ENCODE measurements around the gene PCGF1. TPM values are rescaled to one million over a fixed set of nuclear protein-coding genes. Genes with fewer than 3 reads are reported as not detected.

The PCGF1 gene
- total and polyA plus RNA-seq, 2 experiments from 2014 or later, result 24.1 to 24.8 TPM

DNA sequence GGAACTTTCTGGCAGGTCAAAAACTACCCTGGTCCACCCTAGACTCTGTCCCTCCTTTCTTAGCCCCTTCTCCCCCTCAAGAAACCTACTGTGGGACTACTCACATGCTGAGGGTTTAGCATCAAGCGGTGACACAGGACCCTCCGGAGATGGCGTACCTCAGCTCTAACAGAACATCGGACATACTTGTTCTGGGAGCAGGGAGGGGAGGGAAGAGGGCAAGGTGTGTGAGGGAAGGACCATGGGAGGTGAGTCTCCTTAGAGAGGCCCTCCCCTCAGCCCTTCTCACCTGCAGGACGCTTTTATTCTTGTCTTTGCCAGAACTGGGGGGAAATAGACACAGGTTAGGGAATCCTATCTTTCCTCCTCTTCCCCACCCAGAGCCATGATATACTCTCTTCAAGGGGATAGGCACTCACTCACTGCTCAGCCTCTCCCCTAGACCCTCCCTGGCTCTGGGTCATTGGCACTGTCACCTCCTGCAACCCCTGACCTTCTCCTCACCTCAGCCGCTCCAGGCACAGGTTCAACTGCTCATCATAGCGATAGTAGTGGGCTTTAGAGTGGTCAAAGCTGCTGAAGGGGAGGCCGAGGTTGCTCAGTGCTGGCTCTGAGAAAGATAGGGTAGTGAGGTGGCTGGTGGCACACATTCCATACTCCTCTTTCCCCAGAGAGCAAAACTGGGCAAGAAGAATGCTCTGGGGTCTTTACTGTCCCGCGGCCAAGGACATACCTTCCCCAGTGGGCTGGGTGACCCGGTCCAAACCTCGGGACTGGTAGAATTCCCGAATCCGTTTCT lies 1.8 kb downstream of the PCGF1 start:
- Histone ChIP-seq H3K36me3 (ENCODE audit: low read depth) (no peaks in the 10 kb centered on the region), H3K4me3 (peak overlapping the region; percentile 90), H3K4me1 (ENCODE audit: insufficient read depth) (peaks cover 27% of the 10 kb centered on the region), H3K4me2 (ENCODE audit: unreplicated experiment) (peak overlapping the region; percentile 94), H4K20me1 (ENCODE audit: insufficient read depth) (no peaks in the 10 kb centered on the region), H3K9me3 (ENCODE audit: low read depth) (no peaks in the 10 kb centered on the region), H3F3A (ENCODE audit: insufficient read depth) (peaks cover 18% of the 10 kb centered on the region), H3K9ac (no peak overlapping the region), H3K9me2 (ENCODE audit: insufficient read depth) (no peaks in the 10 kb centered on the region), H3K27me3 (replicated peaks; ENCODE audit: insufficient read depth) (no peaks in the 10 kb centered on the region), H3K27ac (peak overlapping the region; percentile 96; the same call in 1 of the 2 replicates), H3K79me2 (ENCODE audit: insufficient read depth) (peaks cover 26% of the 10 kb centered on the region), H2AFZ (no peak overlapping the region)
- DNase-seq, result no peak
- in situ Hi-C loops (cut with MboI), result no loop called here
- TF ChIP-seq EZH2 (IDR thresholded peaks at IDR 0.05; ENCODE audit: insufficient read depth, poor library complexity, severe bottlenecking) (no peak), EZH2phosphoT487 (IDR thresholded peaks at IDR 0.05; ENCODE audit: insufficient read depth, low read depth) (no peak)
- WGBS, 2 experiments (ENCODE audit: low coverage in 1 of 2, low lambda C conversion rate in 2 of 2, missing lambda C conversion rate in 2 of 2), result 96 to 97% methylated on average over 14 of the region's 14 CpGs

DNA sequence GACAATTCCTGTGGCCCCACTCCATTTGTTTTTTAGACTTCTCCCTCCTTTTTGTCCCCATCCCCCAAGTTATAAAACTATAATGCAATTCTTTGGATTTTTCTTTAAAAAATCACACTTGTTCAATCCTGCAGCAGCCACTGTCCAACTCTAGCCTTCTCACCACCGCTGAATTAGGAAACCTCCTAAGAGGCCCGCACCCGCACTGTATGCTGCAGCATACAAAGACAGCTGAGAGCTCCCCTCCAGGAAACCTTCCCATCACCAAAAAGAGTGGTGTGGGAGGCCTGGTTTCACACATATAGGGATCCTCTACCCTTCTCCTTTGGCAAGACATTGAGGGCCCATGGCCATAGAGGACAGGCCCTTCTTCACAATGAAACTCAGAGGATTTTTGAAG lies 2.9 kb downstream of the PCGF1 start:
- Histone ChIP-seq H3F3A (ENCODE audit: insufficient read depth) (peaks cover 18% of the 10 kb centered on the region), H3K4me2 (ENCODE audit: unreplicated experiment) (no peak overlapping the region), H3K27me3 (replicated peaks; ENCODE audit: insufficient read depth) (no peaks in the 10 kb centered on the region), H3K4me1 (ENCODE audit: insufficient read depth) (peaks cover 27% of the 10 kb centered on the region), H2AFZ (no peak overlapping the region), H3K79me2 (ENCODE audit: insufficient read depth) (peaks cover 26% of the 10 kb centered on the region), H3K9me3 (ENCODE audit: low read depth) (no peaks in the 10 kb centered on the region), H3K4me3 (no peak overlapping the region), H4K20me1 (ENCODE audit: insufficient read depth) (no peaks in the 10 kb centered on the region), H3K36me3 (ENCODE audit: low read depth) (no peaks in the 10 kb centered on the region), H3K9ac (no peak overlapping the region), H3K9me2 (ENCODE audit: insufficient read depth) (no peaks in the 10 kb centered on the region), H3K27ac (no peak overlapping the region)
- in situ Hi-C loops (cut with MboI), result loop anchor here (5.0 kb wide), 1 partner anchor 83 kb away; no protein-coding TSS in a partner anchor
- no peak for TF ChIP-seq EZH2phosphoT487 (IDR thresholded peaks at IDR 0.05; ENCODE audit: insufficient read depth, low read depth)
- no peak for TF ChIP-seq EZH2 (IDR thresholded peaks at IDR 0.05; ENCODE audit: insufficient read depth, poor library complexity, severe bottlenecking)
- peak; percentile 18 for DNase-seq
- WGBS, 2 experiments (ENCODE audit: low coverage in 1 of 2, low lambda C conversion rate in 2 of 2, missing lambda C conversion rate in 2 of 2), result 81% methylated on average over 3 of the region's 3 CpGs

DNA sequence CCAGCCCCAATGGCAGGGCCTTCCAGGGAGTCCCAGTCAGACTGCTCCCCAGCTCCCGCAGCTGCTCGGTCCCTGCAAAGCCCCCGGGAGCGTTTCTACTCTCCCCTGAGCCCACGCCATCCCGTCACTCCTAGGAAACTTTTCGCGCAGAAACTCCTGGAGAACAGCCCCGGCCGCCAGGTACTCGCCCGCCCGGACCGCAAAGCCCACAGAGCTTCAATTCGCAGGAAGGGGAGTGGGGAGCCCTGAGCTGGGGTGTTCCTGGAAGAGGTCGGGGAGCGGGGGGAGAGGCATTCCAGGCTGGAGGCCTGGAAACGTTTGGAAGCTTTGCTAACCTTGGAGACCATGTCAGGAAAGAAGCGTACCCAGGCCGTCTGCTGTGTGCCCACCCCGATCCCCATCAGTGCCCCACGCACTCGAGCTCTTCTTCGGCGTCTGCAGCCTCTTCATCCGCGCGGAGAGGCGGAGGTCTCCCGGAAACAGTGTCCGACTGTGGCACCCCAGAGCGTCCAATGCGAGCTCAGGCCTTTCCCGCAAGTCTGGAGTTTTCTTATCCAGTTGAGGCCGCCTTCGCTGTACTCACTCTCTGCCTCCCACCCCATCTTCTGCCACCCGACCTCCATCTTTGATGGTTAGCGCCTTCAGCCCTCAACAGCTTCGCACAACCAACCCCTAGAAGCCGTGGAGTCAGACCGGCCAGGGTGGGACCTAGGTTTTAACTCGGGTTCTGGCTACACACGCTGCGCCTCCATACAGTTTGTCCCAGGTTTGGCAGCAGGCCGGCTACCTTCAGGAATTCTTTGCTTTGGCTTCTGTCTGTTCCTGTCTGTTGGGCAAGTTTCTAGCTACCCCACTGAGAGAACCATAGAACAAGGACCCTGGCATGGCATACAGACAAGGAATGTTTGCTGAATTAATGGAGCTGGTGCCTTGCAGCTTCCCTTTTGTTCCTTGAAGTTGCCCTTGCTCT lies 3.7 kb downstream of the PCGF1 start:
- 51 to 59% methylated on average over 29 to 45 of the region's 45 CpGs for WGBS, 2 experiments (ENCODE audit: low coverage in 1 of 2, low lambda C conversion rate in 2 of 2, missing lambda C conversion rate in 2 of 2)

More for the DNA sequence above, 3.7 kb downstream of the PCGF1 start:
- Histone ChIP-seq H3K27me3 (replicated peaks; ENCODE audit: insufficient read depth) (no peaks in the 10 kb centered on the region), H3K79me2 (ENCODE audit: insufficient read depth) (peaks cover 26% of the 10 kb centered on the region), H4K20me1 (ENCODE audit: insufficient read depth) (no peaks in the 10 kb centered on the region), H3K9me2 (ENCODE audit: insufficient read depth) (no peaks in the 10 kb centered on the region), H3K9me3 (ENCODE audit: low read depth) (no peaks in the 10 kb centered on the region), H3K36me3 (ENCODE audit: low read depth) (no peaks in the 10 kb centered on the region), H3F3A (ENCODE audit: insufficient read depth) (peaks cover 18% of the 10 kb centered on the region), H2AFZ (peak overlapping the region; percentile 84), H3K4me1 (ENCODE audit: insufficient read depth) (peaks cover 27% of the 10 kb centered on the region), H3K4me2 (ENCODE audit: unreplicated experiment) (peak overlapping the region; percentile 92), H3K27ac (peak overlapping the region; percentile 56), H3K4me3 (peak overlapping the region; percentile 76), H3K9ac (peak overlapping the region; percentile 74)
- TF ChIP-seq EZH2 (IDR thresholded peaks at IDR 0.05; ENCODE audit: insufficient read depth, poor library complexity, severe bottlenecking), result no peak
- TF ChIP-seq EZH2phosphoT487 (IDR thresholded peaks at IDR 0.05; ENCODE audit: insufficient read depth, low read depth), result no peak
- DNase-seq, result no peak
- in situ Hi-C loops (cut with MboI), result loop anchor here (5.0 kb wide), 1 partner anchor 84 kb away; no protein-coding TSS in a partner anchor
